GM18508 (cell line): Measurements from ENCODE around the gene TMEM94.

Source experiments
- ATAC-seq: cut with Tn5 transposase; IDR thresholded peaks from one replicate; pipeline ENCODE4 v1.9.1; 2021; ENCODE audit warnings: moderate number of reproducible peaks; ENCODE audit not compliant: insufficient read depth, unreplicated experiment

TMEM94 gene

DNA sequence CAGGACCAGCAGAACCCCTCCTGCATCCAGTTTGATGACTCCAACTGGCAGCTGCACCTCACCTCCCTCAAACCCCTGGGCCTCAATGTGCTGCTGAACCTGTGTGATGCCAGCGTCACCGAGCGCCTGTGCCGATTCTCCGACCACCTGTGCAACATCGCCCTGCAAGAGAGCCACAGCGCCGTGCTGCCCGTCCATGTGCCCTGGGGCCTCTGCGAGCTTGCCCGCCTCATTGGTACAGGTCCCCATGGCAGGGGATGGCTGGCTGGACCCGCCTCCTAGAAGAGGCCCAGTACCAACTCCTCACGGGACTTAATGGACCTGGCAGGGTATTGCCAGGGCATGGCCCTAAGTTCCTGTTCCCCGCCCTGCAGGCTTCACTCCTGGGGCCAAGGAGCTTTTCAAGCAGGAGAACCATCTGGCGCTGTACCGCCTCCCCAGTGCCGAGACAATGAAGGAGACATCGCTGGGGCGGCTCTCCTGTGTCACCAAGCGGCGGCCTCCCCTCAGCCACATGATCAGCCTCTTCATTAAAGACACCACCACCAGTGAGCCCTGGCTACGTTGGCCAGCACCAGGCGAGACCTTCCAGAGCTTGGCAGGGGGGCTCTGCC, 36.2 kb downstream of the TMEM94 start:
- ATAC-seq, result no peak

DNA sequence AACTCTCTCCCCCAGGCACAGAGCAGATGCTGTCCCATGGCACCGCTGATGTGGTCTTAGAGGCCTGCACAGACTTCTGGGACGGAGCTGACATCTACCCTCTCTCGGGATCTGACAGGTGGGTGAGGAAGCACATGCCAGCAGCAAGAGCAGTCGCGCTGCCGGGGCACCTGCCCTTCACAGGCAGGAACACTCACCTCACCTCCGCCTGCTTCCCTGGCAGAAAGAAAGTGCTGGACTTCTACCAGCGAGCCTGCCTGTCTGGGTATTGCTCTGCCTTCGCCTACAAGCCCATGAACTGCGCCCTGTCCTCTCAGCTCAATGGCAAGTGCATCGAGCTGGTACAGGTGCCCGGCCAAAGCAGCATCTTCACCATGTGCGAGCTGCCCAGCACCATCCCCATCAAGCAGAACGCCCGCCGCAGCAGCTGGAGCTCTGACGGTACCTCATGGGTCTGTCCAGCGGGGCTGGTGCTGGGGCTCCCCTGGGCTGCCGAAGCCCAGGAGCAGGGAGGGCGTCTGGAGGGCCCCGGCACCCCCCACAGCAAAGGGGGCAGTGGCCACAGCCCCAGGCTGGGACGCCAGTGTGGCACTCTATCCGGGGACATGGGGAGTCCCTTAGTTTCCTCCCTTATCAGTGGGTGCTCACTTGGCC, 37.2 kb downstream of the TMEM94 start:
- ATAC-seq, result no peak

DNA sequence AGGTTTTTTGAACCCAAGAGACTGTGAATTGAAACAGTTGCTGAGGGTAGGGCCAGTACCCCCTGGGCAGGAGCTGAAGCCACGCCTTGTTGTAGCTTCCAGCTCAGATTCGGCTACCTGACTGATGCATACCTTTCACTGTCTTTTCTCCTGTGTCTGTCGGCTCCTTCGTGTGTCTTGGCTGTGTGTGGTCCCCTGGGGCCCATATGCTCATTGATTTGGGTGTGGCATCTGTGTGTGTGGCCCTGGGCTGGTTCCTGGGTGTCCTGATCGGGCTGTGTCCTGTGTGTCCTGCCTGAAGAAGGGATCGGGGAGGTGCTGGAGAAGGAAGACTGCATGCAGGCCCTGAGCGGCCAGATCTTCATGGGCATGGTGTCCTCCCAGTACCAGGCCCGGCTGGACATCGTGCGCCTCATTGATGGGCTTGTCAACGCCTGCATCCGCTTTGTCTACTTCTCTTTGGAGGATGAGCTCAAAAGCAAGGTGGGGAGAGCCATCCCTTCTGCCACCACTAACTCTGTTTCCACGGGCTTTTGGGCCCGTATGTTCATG, 38.0 kb downstream of the TMEM94 start:
- ATAC-seq, result no peak

DNA sequence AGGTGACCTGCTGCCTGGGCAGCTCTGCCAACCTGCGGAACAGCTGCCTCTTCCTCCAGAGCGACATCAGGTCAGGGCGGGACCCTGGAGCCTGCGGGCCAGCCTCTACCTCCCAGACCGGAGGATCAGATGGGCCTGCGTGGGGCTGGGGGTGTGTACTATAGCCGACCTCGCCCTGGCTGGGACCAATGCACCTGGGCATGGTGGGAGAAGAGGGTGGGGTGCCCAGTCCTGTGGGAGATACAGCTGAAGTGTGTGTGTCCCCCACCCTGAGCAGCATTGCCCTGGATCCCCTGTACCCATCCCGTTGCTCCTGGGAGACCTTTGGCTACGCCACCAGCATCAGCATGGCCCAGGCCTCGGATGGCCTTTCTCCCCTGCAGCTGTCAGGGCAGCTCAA, 39.6 kb downstream of the TMEM94 start:
- no peak for ATAC-seq

DNA sequence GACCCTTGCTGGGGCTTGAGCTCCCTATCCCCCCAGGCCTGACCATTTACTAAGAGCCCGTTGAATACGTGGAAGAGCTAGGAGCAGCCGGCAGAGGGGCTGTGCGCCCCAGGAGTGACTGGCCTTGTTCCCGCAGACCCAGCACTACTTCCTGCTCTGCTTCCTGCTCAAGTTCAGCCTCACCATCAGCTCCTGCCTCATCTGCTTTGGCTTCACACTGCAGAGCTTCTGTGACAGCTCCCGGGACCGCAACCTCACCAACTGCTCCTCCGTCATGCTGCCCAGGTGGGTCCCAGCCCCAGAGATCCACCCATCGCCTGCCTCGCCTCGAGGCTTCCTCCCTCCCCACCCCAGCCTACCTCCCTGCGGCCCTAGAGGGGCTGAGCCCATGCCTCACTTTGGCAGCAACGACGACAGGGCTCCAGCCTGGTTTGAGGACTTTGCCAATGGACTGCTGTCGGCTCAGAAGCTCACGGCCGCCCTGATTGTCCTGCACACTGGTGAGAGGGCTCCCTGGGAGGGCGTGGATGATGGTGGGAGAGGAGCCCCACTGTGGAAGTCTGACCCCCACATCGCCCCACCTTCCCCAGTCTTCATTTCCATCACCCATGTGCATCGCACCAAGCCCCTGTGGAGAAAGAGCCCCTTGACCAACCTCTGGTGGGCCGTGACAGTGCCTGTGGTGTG, 41.7 kb downstream of the TMEM94 start:
- no peak for ATAC-seq

DNA sequence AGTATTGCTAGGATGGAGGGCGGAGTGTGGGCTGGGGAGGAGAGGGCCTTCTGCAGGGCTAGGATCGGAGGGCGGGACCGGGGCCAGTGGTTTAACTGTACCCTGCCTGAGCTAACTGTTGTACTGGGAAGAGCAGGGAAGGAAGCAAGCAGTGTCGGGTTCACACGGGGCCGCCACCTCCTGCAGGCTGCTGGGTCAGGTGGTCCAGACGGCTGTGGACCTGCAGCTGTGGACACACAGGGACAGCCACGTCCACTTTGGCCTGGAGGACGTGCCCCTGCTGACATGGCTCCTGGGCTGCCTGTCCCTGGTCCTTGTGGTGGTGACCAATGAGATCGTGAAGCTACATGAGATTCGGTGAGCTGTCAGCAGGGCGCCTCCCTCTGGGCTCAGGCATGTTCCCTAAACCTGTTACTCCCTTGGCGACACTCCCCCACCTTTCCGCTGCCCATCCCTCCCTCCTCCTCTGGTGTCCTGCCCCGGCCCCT, 42.3 kb downstream of the TMEM94 start:
- ATAC-seq, result no peak

DNA sequence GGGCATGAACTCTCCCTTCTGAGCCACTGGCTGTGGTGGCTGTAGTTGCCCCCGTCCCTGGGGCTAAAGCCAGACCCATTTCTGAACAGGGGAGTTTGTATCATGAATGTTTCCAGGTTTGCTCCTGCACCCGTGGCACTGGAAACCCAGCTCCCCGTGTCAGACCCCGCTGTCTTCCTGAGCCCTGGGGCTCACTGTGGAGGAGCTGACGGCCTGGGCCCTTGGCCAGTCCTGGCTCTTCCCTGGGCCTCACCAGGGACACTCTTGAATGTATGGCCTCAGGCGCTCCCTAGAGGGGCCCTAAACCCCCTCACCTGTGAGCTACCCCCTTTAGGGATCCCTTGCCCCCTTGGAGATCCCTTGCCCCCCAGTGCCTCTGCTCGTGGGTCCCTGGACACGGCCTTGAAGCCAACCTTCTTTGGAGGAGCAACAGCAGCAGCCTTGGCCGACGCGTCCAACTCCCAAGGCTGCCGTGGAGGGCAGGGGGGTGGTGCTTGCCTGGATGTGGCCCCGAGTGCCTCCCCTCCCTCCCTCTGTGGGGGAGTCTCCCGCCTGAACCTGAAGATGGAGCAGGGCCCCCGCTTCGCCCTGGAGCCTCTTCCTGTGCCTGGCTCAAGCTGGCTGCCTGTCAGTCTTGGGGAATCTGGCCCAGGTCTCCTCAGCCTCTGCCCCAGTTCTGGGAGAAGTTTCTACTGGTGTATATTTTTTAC, 43.0 kb downstream of the TMEM94 start:
- no peak for ATAC-seq

DNA sequence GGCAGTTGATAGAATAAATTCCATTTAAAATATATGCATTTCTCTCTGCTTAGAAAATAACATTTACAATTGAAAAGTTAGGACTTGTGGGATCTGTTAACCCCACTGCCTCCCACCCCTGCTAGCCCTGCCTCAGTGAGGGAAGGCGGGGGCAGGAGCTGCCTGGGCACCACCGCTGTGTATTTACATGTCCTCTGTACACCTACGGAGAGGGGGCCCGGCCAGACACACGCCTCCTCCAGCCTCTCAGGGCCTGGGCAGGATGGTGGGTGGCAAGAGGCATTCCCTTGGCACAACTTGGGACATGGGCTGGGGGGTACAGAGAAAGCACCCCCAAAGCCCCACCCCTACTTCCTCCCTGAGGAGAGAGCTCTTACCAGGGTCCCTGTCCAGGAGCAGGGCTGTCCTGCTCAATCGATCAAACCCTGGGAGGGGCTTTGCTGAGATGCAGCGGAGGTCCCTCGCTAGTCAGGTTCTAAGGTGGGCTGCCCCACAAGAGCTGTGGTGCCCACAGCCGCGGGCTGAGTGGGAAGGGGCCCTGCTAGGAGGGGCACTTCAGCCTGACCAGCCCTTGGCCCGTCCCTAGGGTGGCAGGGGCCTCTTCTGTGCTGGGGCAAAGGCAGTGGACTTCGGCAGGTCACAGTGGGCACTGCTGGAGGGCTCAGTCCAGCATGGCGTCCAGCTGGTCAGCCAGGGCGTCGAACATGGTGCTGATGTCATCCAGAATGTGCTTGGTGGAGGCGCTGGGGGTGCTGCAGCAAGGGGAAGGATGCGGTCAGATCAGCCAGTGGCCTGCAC, 44.2 kb downstream of the TMEM94 start:
- no peak for ATAC-seq

DNA sequence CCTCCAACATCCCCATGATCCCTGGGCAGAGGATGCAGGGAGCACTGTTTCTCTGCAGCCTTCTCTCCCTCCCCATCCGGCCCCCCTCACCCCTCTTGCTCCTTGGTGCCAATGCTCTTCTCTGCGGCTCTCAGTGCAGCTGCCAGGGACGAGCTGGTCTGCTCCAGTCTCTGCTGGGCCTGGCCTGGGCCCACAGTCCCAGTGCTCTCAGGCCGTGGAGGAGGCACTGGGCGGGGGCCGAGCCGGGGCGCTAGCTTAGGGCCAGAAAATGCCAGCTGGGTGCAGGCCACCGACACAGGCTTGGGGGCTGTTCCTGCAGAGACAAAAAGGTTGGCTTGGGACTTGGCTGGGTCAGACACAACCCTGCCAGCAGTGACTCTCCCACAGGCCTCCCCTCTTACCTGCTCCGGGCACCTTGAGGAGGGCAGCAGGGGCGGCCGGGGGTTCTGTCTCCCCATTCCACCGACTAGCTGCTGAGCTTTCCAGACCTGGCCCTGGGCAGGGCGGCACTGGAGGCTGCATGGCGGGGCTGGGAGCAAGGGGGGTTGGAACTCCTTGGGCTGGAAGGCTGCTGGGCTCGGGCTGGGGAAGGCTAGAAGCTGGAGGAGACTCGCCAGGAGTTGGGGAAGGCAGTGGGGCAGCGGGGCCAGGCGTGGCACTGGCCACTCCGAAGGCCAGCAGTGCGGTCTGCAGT, 45.1 kb downstream of the TMEM94 start:
- ATAC-seq, result no peak

DNA sequence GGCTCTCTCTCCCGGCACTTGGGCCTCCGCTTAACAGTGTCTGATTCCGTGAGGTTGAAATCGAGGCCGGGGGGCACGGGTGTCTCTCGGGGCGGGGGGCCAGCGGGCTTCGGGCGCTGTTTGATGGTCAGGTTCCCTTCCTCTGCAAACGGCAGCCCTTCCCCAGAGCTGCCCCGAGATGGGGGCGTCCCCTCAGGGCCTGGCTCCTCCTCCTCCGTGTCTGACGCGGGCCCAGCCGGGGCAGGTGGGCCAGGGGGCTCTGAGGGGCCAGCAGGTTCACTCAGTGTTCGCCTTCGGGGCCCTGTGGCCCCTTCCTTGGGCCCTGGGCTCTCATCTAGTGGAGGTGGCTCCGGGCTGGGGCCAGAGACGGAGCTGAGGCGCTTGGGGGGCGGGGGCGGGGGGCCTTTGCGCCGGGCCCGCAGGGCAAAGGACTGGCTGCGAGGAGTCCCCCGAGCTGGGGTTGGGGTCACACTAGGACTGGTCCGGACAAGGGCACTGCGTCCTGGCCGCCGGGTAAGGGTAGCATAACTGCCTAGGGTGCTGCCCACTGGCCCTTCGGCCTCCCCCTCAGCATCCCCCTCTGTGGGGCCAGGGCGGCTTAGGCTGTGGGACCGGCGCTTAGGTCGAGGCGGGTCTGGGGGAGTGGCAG, 45.8 kb downstream of the TMEM94 start:
- ATAC-seq, result no peak

DNA sequence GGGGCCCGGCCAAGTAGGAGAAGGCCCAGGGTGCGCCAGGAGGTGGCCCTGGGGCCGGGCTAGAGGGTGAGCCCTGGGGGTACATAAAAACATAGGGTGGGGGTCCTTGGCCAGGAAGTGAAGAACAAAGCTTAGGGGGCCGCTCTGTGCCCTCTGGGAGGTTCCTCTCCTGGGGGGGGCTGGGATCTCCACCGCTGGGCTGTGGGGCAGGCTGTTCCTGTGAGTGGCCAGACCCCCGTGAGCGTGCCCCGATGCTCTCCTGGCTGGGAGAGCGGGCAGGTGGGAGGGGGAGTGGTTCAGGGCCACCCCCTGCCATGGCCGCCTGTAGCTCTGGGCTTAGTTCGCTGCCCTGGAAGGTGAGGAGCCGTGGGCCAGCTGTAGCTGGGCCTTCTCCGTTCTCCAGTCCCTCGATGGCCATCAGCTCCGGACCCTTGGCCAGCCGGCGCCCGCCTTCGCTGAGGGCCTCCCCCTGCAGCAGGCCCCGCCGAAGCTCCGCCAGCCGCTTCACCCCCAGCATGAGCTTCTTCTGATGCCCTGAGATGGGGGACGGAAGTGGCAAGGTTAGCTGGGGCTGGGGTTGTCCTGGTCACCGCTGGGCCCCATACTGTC, 46.4 kb downstream of the TMEM94 start:
- no peak for ATAC-seq

DNA sequence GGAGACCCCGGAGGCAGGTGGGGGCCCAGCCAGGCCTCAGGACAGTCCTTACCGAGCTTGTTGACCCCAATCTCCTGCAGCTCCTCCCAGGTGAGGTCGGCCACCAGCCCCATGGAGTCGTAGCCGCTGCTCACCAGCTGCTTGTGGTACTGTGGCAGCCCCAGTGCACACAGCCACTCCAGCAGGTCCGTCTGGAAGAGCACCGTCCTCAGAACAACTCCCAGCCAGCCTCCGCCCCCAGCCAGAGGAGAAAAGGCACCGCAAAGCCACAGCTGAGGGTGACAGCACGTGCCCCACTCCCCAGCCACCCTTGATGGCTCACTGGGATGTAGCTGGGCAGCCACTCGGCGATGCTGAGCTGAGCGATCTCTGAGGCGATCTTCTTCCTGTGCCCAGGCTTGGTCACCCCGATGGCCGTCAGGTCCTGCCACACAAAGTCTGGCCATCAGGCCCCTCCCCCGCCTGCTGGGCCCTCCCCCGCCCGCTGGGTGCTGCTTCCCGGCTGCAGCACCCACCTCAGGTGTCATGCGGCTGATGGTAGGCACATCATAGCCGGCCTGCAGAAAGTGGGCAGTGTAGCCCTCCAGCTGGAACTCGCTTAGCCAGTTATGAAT, 47.0 kb downstream of the TMEM94 start:
- no peak for ATAC-seq

DNA sequence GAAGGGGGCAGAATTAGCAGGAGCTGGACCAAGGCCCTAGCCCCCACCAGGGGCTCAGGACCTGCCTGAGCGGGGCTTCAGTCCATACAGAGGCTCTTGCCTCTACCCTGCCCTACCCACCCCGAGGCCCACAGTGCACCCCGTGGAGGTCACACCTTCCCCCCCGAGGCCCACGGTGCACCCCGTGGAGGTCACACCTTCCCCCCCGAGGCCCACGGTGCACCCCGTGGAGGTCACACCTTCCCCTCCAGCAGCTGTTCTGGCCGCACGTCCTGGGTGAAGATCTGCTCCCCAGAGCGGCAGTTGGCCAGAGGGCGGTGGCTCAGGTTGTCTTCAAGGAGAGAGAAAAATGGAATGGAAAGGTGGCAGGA, 47.5 kb downstream of the TMEM94 start:
- no peak for ATAC-seq

DNA sequence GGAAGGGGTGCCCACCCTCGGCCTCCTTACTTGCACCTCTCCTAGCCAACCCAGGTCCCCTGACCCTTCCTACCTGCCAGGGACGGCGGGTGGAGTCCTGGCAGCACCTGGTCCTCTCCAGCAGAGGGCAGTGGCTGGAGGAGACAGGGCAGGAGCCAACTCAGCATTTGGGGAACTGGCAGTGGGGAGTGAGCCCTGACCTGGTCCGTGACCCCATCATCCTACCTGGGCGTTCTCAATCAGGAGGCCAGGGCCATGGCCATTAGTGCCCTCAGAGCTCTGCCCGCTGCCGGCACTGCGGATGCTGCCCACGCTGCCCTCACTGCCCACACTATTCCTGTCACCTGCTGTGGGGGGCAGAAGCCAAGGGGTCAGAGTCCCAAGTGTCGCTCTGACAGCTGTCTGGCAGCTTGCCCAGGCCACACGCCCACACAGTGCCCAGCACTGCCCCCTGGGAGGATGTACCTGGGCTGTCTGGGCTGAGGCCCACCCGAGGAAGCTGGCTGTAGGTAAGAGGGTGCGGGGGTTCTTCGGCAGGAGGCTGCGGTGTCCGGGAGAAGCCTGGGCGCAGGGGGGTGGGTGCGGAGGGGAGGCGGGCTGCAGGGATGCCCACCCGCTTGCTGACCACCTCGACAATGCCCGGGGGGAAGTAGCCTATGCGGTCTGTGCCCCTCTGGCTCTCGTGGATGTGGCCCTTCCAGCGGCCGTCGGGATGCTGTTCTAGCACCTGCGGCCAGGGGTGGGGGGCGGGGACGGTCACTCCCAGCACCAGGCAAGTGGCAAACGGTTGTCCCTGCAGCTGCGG, 48.1 kb downstream of the TMEM94 start:
- ATAC-seq, result no peak

DNA sequence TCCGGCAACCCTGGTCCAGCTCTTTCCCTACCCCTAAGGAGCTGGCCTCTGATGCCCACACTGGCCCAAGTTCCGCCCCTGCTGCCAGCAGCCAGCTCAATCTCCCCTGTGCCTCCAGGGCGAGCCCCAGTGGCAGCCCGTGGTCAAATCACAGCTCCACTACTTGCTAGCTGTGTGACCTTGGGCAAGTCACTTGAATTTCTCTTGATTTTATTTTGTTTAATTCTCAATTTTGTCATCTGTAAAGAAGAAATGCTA, 48.6 kb downstream of the TMEM94 start:
- ATAC-seq, result no peak

DNA sequence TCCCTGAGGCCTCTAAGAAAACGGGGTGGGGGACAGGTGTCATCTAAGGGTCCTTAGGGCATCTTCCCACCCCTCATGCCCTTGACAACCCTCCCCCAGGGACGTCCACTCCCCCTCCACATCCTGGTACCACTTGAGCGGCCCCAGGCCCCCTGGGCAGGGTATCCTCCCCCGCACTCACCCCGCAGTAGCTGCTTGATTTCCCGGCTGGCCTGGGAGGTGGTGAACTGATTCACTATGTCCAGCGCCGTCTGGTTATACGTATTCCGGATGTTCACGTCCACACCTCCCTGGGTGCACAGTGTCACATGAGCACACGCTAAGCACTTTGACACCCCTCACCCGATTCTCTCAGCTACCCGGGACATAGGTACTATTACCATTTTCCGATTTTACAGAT, 49.2 kb downstream of the TMEM94 start:
- no peak for ATAC-seq

DNA sequence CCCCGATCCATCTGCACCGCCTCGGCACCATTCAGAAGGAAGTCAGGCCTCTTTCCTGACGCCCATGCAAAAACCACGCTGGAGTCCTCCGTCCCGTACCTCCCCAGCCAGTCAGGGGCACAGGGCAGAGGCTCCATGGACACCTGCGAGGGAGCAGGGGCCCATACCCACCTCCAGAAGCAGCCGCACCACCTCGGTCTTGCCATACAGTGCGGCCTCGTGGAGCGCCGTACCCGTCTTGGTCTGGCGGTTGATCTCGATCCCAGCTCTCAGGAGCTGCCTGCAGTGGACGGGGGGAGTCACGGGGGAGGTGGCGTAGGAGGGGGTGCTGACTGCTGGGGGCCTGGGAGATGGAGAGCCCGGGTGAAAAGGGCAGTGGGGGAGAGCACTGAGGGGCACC, 49.7 kb downstream of the TMEM94 start:
- ATAC-seq, result no peak

DNA sequence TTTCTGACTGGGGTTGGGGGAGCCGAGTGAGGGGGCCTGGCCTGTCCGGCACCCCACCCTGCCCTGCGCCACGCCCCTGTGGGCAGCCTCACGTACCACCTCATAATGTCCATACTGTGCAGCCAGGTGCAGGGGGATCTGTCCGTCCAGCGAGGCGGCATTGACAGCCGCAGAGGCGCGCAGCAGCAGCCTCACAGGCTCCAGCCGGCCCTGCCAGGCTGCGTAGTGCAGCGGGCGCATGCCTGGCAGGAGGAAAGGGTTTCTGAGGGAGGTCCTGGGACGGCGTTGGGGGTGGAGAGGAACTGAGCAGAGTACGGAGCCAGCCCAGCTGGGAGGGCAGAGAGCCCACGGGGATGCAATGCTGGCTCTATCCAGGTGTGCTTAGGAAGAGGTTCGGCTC, 50.5 kb downstream of the TMEM94 start:
- ATAC-seq, result no peak
